ENCODE data around the gene GPS2.

DNA sequence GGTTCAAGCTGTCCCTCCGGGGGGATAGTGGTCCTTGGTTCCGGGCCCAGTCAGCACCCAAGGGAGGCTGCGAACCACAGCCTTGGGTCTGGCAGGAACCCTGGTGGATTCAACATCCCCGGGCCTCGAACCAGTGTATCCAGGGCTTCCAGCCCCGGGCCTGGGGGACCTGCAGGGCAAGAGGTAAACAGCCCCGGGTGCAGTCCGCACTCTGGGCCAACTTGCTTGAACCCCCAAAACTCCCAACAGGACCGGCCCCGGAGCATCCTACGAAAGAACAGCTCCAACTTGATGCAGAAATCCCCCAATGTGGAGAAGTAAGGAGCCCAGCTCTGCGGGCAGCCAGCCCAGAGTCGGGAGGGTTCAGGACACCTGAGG, 15.5 kb upstream of the GPS2 start:
- TF ChIP-seq, protein P1, sequence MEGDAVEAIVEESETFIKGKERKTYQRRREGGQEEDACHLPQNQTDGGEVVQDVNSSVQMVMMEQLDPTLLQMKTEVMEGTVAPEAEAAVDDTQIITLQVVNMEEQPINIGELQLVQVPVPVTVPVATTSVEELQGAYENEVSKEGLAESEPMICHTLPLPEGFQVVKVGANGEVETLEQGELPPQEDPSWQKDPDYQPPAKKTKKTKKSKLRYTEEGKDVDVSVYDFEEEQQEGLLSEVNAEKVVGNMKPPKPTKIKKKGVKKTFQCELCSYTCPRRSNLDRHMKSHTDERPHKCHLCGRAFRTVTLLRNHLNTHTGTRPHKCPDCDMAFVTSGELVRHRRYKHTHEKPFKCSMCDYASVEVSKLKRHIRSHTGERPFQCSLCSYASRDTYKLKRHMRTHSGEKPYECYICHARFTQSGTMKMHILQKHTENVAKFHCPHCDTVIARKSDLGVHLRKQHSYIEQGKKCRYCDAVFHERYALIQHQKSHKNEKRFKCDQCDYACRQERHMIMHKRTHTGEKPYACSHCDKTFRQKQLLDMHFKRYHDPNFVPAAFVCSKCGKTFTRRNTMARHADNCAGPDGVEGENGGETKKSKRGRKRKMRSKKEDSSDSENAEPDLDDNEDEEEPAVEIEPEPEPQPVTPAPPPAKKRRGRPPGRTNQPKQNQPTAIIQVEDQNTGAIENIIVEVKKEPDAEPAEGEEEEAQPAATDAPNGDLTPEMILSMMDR (conservative IDR thresholded peaks at IDR 0.05; ENCODE audit: low read depth, low read length): no peak
- TF ChIP-seq EZH2 (IDR thresholded peaks at IDR 0.05; ENCODE audit: borderline replicate concordance, low read depth, low read length, poor library complexity, severe bottlenecking): no peak

All from A673 (cell line).